Posterior vena cava (tissue), 2 donors: Measurements from ENCODE around the gene IL2RA. TPM values are rescaled to one million over a fixed set of nuclear protein-coding genes. Genes with fewer than 3 reads are reported as not detected.
A peak's percentile ranks its signal among the peaks of the same experiment; 100 is the strongest.
"Not testable (repeated sequence)": the region's sequence is repeated elsewhere in the genome, so short reads cannot be mapped to it uniquely, and the experiment has no call there.

Experiments used
- DNase-seq: peaks from one replicate; pipeline ENCODE4 v3.0.0-alpha.2; 2020; ENCODE audit warnings: low spot score
- intact Hi-C, 2 donors: fragments of 100-400 bp; cut with DNase I; formaldehyde crosslinking; loops; one replicate each; pipeline versions ENCODE4 v1.14.1 to v1.14.2; 2022 to 2023
- long read RNA-seq, 2 donors: library from polyadenylated mRNA; unstranded; transcript quantifications; one replicate each; pipeline ENCODE4 v2.0.0, GENCODE V29; 2020 to 2021
- total RNA-seq, 2 donors: library from RNA; stranded (reverse); fragmentation: NEBNext Ultra II Directional; extraction: Animal tissue kit (Norgen Biotek cat#: 25700); gene quantifications; one replicate each; pipeline ENCODE4 v1.2.1, GENCODE V29; 2021
- donor health status: DM: yes; HTN: yes; CAD: no.
- donor health status: DM: yes; HTN: yes; CAD: no.

Gene IL2RA
- 1 to 10 TPM in 1 of 2 donors, under 1 TPM in 1; 0.81 to 6.4 TPM for total RNA-seq
- long read RNA-seq, donor 1, partial matches to known transcripts: 1 of 1 reads
- long read RNA-seq, donor 1, other reads (novel, unspliced or antisense): 0 of 1 reads
- long read RNA-seq, donor 2: 0 reads

DNA sequence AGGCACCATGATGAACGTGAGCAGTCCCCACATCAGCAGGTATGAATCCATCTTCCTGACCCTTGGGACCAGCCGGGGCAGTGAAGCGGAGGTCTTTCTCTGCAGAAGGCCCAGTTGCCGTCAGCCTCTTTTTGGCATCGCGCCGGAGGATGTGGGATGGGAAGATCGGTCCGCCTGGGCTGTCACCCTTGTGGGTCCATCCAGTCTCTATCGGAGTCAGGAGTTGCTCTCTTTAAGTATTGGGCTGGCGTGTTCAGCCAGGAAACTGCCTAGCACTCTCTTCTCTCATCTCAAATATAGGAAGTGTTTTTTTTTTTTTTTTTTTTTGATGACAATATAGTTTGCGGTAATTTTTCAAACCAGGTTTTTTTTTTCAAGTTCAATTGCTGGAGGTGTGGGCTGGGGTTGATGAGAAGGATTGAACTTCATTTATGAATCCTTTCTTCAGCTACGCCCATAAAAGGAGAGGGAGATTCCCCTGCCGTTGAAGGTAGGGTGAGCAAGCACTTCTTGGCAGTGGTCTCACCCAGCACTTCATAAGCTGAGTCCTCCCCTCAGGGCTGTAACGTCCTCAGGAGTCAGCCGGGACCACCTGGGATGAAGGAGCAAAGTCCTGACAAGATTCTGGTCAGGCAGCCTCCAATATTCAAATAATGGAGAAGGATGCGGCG, at the start of gene IL2RA:
IL2RA (minus strand) TSS at position 267 of the 671 bp plus-strand sequence; CDS start at position 51, 216 bp downstream.
- intact Hi-C loops: no loop called here
- DNase-seq: peak; percentile 76

DNA sequence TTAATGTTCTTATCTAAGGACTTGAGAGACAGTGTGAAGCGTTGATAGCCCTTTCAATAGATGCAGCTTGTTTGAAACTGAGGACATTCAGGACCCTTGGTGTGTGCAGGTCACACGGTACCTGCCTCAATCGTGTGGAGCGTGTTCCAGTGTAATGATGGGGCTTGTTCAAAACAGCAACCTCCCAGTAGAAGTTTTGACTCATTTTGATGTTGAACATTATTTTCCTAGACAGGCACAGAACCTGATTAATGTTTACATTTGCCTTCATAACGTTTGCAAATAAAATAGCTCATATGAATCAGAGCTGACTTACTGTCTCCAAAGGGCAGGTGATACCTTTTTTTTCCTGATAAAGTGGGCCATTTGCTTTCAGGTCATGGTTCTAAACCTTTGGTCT, 48.0 kb upstream of the IL2RA start:
- DNase-seq: no peak
- intact Hi-C loops: loop anchor here (10.0 kb wide), 2 partner anchors 95 to 295 kb away; partner anchors contain the start of gene PFKFB3 (in 1 of the 2)

DNA sequence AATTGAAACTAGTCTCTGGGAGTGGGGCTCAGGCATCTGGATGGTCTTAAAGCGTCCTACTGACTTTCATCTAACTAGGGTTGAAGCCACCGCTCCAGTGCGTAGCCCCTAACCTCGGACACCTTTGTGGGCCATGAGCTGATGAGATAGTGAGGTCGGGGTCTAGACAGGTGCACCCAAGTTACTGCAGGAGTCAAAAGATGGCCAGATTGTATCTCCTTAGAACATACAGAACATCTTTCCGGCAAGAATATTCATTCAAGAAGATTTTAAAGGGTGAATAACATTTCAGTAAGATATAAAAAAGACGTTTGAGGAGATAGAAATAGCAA, 47.2 kb upstream of the IL2RA start:
- intact Hi-C loops: loop anchor here in 1 of 2 donors (5.0 kb wide), 1 partner anchor 293 kb away; no protein-coding TSS in a partner anchor
- no peak for DNase-seq

DNA sequence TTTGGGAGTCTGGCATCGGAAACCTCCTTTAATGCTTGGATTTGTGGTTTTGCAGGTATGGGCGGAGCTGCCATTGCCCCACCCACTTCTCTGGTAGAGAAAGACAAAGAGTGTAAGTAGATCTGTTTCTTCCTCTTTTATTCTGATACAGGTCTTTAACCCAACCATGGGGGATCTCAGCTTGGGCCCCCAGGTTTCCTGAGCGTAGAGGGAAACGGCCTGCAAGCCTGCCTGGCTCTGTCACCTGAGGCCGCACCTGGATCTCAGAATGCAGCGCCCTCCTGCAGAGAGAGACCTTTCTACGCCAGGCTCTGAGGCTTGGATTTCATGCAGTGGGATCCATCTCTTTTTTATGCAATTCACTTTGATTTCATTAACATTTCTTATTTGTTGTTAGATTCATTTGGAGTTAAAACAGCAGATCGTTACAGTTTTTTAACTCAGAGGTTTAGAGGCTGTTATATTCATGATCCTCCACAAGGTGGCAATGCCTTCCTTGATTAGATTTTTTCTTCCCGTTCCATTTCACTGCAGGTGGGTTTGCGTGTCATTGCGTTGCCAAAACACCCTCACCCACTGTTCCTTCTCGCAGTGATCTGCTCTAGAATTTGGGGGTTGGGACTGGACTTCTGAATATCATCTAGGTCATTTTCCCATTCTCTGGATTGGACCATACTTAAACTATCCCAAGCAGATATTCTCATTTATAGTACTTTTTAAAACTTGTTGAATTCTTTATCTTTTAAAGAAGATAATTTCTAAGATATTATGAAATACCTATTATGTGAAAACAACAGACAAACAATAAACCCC, 46.7 kb upstream of the IL2RA start:
- intact Hi-C loops: loop anchor here in 1 of 2 donors (5.0 kb wide), 1 partner anchor 293 kb away; no protein-coding TSS in a partner anchor
- DNase-seq: no peak

DNA sequence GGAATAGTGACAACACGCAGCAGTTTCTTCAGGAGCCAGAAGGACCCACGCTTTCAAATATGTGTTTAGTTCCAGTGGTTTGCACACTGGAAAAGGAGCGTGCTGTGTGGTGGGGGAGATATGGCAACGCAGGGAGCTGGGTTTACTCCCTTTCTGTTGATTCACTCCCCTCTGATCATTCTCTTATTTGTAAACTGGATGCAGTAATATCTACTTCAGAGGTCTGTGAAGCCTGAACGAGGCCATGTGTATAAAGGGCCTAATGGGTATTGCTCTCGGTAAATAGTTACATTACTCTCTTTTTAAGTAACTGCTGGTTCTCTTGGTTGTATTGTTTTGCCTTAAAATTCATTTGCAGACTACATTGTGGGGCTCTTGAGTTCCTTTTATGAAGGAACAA, 45.9 kb upstream of the IL2RA start:
- intact Hi-C loops: loop anchor here in 1 of 2 donors (5.0 kb wide), 1 partner anchor 294 kb away; no protein-coding TSS in a partner anchor
- DNase-seq: no peak

DNA sequence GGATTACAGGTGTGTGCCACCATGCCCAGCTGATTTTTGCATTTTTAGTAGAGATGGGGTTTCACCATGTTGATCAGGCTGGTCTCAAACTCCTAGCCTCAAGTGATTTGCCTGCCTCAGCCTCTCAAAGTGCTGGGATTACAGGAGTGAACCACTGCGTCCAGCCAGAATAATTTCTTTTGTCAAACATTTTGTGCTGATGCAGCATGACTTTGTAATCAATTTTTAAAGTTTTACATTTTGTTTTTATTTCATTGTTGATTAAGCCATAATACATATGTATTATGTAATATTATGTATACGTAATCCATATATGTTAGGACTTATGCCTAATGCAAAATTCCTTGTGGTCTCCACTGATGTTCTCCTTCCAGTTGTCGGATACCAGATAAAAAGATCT, 45.4 kb upstream of the IL2RA start:
- not testable (repeated sequence) for DNase-seq
- intact Hi-C loops: loop anchor here in 1 of 2 donors (5.0 kb wide), 1 partner anchor 295 kb away; no protein-coding TSS in a partner anchor

DNA sequence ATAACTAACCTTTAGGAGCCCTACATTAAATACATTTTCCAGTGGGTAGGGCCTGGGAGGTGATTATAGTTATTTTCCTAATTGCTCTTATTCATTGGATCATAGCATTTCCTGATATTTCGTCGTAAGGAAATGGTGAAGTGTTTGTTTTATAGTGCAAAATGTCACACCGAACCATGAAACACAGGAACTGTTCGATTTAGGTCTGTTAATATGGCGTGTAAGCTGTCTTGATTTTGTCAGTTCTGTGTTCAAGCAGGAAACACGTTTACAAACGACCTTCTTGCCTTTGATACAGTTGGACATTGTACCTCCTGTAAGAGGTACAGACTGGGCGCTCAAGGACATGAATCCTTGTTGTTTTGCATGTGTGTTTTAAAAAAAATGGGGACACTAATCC, 41.4 kb upstream of the IL2RA start:
- no peak for DNase-seq
- intact Hi-C loops: no loop called here

DNA sequence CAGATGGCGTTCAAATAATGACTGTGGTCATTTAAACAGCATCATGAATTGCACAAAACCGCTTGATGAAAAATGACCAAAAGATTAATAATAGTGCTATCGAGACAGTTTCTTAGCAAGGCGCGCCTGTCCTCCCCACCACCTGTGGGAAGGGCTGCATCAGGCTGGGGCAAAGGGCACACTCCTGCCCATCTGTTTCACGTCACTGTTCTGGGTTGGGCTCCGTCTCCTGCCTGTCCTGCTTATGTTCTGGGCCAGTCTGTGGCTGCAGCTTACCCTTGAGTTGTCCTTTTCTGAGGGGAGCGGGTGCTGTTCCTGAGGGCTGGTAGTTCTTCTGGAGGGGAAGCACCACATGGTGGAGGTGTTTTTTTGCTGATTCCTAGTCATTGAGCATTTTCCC, 40.0 kb upstream of the IL2RA start:
- no peak for DNase-seq
- intact Hi-C loops: no loop called here

DNA sequence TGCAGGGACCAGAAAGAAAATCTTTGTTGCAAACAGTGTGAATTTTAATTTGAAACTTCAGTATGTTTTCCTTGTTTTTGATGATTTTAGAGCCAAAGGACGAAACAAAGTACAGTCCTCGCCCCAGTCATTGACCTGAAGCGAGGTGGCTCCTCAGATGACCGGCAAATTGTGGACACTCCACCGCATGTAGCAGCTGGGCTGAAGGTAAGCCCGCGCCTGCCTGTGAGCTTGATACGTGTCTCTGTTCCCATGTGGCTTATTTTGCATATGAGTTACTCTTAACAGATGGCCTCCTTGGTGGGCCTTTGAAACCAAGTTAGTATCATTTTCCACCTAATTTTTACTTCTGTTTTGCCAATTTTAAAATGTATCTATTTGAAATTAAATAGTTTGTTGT, 39.0 kb upstream of the IL2RA start:
- DNase-seq: no peak
- intact Hi-C loops: no loop called here

DNA sequence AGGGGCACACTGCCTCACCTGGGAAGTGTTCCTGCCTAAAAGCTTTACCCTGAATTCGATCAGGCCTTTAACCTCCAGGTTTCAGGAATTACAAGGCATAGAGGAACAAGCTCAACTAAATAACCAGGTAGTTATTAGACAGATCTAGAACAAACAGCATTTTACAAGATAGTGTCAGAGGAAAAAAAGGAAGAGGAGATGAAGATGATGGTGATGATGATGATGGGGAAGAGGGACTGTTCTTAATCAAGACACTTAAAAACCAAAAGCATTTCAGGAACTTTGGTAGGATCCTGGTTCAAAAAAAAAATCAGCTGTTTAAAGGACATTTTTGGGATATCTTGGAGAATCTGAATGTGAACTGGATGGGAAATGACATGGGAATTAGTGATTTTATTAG, 38.2 kb upstream of the IL2RA start:
- intact Hi-C loops: no loop called here
- DNase-seq: no peak

DNA sequence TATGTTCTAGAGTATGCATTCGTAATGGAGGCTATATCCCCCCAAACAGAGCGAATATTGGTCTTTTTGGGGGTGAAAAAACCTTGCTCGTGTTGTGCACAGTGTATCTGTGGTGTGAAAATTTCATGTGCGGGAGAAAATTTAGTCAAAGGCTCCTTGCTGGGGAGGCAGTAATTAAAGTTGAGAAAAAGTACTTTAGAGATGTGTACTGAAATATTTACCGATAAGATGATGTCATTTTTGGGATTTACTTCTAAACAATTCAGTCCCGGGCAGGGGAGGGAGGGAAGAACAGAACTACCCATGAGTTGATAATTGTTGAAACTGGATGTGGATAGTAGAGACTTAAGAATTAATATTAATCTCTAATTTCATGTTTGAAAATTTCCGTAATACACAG, 36.0 kb upstream of the IL2RA start:
- no peak for DNase-seq
- intact Hi-C loops: loop anchor here in 1 of 2 donors (10.0 kb wide), 1 partner anchor 47 kb away; no protein-coding TSS in a partner anchor

DNA sequence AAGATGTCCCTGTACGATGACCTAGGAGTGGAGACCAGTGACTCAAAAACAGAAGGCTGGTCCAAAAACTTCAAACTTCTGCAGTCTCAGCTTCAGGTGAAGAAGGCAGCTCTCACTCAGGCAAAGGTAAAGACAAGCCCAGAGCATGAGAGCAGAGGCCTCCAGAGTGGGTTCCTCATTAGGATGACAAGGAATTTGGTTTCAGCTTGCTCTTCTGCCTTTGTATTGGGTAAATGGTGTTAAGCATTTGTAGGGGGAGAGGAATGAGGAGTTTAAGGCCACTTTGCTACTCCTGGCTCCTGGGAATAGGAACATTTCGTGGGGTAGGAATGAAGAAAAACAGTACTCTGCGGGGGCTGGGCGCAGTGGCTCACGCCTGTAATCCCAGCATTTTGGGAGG, 34.9 kb upstream of the IL2RA start:
- no peak for DNase-seq
- intact Hi-C loops: loop anchor here in 1 of 2 donors (10.0 kb wide), 1 partner anchor 48 kb away; no protein-coding TSS in a partner anchor

DNA sequence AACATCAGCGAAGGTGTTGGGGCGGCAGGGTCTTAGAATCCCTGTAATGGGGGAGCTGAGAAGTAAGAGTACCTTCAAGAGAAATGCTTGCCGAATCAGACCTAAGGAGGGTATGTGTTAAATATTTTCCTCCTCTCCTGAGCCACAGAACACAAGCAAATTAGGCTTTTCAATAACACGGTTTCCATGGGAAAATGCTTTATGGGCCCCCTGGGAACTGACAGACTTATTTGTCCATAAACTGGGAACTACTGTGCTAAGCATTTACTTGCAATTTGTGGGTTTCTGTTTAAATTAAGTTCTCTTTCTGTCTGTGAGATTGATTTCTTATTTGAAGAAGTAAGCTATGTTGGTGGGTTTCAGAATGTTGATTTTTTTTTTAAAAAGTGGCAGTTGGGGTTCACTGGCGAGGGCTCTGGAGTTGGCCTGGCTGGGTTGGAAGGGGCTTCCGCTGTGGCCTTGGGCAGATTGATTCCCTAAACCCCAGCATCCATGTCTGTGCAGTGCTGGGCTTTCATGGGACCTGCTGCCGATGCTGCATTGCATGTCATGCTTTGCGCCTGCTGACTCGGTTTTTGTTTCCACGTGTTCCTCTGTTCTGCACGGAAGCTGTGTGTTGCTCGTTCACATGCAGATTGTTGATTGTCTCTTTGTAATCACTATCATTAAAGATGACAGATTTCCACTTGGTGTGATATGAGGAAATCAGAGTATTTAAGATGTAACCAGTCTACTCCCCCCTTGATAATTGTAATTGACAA, 33.8 kb upstream of the IL2RA start:
- no peak for DNase-seq
- intact Hi-C loops: loop anchor here in 1 of 2 donors (2.0 to 10.0 kb wide), 2 partner anchors 49 to 75 kb away; no protein-coding TSS in a partner anchor

DNA sequence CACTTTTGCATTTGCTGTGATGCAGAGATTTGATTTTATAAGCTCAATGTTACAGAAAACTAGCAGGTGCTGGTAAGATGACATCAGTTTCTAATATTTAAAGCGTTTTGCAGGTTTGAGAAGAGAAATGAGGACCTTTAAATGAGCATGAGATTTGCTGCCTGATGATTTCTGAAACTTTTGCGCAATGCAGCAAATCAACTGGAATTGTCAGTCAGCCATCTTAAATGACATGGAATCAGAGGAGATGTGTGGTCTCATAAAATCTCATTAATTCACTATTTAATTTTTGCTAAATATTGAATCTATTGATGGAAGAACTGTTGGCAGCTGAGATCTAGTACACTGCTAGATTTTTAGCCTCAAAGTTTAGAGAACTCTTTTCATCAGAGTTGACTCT, 30.6 kb upstream of the IL2RA start:
- no peak for DNase-seq
- intact Hi-C loops: loop anchor here in 1 of 2 donors (10.0 kb wide), 1 partner anchor 52 kb away; no protein-coding TSS in a partner anchor

DNA sequence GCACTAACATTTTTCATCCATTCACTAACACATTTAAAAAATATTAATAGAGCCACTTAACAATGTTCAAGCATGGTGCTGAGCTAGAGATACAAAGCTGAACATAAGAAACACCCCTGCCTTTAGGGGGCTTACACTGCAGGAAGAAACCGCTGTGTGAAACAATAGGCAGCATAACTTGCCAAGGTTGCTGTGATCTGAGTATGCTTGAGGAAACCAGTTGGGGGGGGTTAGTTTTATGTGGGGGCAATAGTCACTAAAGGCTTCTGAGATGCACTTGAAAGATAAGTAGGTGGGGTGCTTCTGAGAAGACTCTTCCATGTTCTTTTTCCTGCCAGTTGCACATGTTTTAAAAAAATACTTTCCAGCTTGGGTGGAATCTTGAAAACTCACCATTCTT, 29.5 kb upstream of the IL2RA start:
- DNase-seq: no peak
- intact Hi-C loops: loop anchor here in 1 of 2 donors (10.0 kb wide), 1 partner anchor 53 kb away; no protein-coding TSS in a partner anchor

DNA sequence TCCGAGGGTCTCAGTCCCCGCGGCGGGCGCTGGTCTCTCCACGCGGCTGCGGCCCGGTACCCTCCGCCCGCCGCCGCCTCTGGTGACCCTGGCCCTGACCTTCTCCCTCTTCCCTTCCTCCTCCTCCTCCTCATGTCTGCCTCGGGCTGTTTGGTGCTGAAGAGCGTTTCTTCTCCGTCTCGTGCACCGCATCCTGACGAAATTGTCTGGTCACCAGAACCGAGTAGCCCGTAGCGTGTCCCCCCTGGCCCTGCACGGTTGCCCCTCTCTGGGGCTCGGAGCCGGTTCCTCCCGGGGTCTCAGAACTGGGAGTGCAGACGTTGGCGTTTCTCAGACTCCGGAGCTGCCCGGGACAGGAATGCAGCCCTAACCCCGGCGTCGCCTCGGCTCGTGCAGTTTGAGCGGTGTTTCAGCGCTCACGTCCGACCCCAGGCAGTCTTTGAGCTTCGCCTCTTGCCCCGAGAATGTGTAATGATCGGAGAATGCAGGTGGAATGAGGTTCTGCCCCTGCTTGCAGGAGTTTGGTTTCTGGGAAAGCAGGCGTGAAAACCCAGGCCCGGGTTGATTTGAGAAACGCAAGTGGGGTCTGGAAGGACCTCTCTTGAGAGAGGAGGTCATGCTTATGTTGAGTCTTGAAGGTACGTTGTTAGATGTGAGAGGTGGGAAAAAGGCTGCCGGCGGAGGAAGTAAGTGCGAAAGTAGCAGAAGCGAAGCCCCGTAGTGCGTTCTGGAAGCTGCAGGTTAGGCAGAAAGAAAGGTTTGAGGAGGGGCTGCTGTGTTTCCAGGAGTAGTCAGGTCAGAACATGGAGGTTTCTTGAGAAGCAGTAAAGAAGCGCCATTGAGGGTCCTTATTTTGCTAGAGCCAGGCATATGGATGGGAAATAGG, 27.4 kb upstream of the IL2RA start:
- intact Hi-C loops: loop anchor here (10.0 kb wide), 2 partner anchors 55 to 145 kb away; no protein-coding TSS in a partner anchor
- DNase-seq: no peak

DNA sequence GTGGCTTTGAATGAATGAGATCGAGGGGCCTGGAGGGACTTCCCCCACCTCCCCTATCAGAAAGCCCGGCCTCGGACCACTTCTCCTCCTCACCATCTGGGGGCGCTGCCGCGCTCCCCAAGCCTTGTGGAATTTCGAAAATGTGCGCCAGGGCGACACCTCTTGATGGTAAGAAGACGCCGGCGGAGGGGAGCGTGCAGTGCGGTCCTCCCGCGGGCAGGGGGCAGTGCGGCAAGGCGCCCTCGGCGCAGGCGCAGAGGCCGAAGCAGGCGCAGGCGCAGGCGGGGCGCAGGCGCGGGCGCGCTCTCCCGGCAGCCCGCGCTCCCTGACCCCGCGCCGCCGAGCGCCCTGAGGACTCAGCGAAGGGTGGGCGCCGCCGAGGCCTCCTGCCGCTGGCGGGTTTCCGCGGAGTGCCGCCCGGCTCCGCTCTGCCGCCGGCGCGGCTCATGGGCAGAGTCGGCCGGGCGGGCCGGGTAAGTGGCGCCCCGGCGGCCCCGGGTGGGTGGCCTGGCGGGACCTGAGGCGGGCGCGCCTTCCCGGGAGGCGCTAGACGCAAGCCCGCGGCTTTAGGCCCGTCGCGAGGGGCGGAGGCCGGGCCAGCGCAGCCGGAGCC, 26.7 kb upstream of the IL2RA start, which contains the start of gene RBM17:
RBM17 (plus strand) TSS at position 314 of the 613 bp plus-strand sequence. CDS start 8,032 bp downstream, outside the sequence.
- peak; percentile 99 for DNase-seq
- intact Hi-C loops: loop anchor here in 1 of 2 donors (10.0 kb wide), 1 partner anchor 144 kb away; no protein-coding TSS in a partner anchor
